Measurements from ENCODE around the gene LTBP1. TPM values are rescaled to one million over a fixed set of nuclear protein-coding genes. Genes with fewer than 3 reads are reported as not detected.

The LTBP1 gene
- total RNA-seq, 1 experiment from 2014 or later, result 28.5 TPM

DNA sequence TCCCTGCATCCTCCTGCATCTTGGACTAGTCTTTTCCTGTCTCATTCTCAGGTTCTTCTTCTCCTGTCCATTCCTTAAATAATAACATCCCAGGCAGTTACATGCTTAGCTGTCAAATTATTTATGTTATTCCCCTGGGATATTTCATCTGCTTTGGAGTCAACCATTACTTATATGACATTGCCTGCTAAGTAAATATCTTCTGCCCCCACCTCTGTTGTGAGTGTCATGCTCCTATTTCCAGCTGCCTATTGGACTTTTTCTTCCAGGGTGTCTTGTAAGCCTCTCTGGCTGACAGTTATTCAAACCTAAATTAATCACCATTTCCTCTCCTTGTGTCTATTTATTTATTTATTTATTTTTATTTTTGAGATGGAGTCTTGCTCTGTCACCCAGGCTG lies 405.0 kb downstream of the LTBP1 start:
- H3T11ph ChIP-seq (ENCODE audit: low read length), result no peak overlapping the region
- no peak overlapping the region for H2AFZ ChIP-seq (ENCODE audit: low read length)
- no peaks in the 10 kb centered on the region for H3K23me2 ChIP-seq (ENCODE audit: insufficient read length, low read depth, low read length, poor library complexity, severe bottlenecking)
- H3K4me2 ChIP-seq (ENCODE audit: insufficient read depth, insufficient read length, low read length), result no peak overlapping the region
- H3K27ac ChIP-seq (ENCODE audit: insufficient read length, low read depth, low read length), result no peak overlapping the region
- TF ChIP-seq, protein P1, sequence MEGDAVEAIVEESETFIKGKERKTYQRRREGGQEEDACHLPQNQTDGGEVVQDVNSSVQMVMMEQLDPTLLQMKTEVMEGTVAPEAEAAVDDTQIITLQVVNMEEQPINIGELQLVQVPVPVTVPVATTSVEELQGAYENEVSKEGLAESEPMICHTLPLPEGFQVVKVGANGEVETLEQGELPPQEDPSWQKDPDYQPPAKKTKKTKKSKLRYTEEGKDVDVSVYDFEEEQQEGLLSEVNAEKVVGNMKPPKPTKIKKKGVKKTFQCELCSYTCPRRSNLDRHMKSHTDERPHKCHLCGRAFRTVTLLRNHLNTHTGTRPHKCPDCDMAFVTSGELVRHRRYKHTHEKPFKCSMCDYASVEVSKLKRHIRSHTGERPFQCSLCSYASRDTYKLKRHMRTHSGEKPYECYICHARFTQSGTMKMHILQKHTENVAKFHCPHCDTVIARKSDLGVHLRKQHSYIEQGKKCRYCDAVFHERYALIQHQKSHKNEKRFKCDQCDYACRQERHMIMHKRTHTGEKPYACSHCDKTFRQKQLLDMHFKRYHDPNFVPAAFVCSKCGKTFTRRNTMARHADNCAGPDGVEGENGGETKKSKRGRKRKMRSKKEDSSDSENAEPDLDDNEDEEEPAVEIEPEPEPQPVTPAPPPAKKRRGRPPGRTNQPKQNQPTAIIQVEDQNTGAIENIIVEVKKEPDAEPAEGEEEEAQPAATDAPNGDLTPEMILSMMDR (conservative IDR thresholded peaks at IDR 0.05), result no peak
- H2BK20ac ChIP-seq (ENCODE audit: low read depth, low read length, poor library complexity, severe bottlenecking), result no peak overlapping the region
- no peak overlapping the region for H3K4me3 Mint-ChIP-seq
- no peaks in the 10 kb centered on the region for H3K4me1 Mint-ChIP-seq
- no peak overlapping the region for H4K5ac ChIP-seq (ENCODE audit: insufficient read length, low read depth, low read length)
- H4K91ac ChIP-seq (ENCODE audit: insufficient read length, low read depth, low read length), result no peak overlapping the region
- no peak overlapping the region for H2BK120ac ChIP-seq (ENCODE audit: low read depth, low read length, poor library complexity, severe bottlenecking)
- no peak overlapping the region for H2BK5ac ChIP-seq (ENCODE audit: insufficient read length, low read length)
- H3K27me3 ChIP-seq (ENCODE audit: insufficient read depth, low read length), result no peaks in the 10 kb centered on the region
- no peak overlapping the region for H2BK15ac ChIP-seq (ENCODE audit: low read depth, low read length)
- no peaks in the 10 kb centered on the region for H3K79me1 ChIP-seq (ENCODE audit: insufficient read depth, low read depth, low read length, poor library complexity, severe bottlenecking)
- H3K56ac ChIP-seq (ENCODE audit: insufficient read length, low read depth, low read length), result no peak overlapping the region
- H4K8ac ChIP-seq (replicated peaks; ENCODE audit: insufficient read length, low read depth, low read length), result no peak overlapping the region
- H3K4me1 ChIP-seq (ENCODE audit: insufficient read depth, low read length), result no peaks in the 10 kb centered on the region
- H2AK5ac ChIP-seq (ENCODE audit: insufficient read length, low read length), result no peak overlapping the region
- H3K27me3 Mint-ChIP-seq (ENCODE audit: low read depth), result no peaks in the 10 kb centered on the region
- no peak overlapping the region for H3K23ac ChIP-seq (ENCODE audit: insufficient read length, low read depth, low read length)
- H3K18ac ChIP-seq (ENCODE audit: insufficient read length, low read depth, low read length), result no peak overlapping the region
- no peak overlapping the region for H3K4ac ChIP-seq (ENCODE audit: low read depth, low read length)
- no peaks in the 10 kb centered on the region for H3K79me2 ChIP-seq (ENCODE audit: insufficient read depth, low read length)
- DNase-seq, result no peak
- H3K36me3 Mint-ChIP-seq (ENCODE audit: insufficient read depth in 1 of 3, low read depth in 3 of 3), result peaks cover 13 to 17% (median 16%) of the 10 kb centered on the region in 3 experiments
- no peak overlapping the region for H3K27ac Mint-ChIP-seq
- no peak overlapping the region for H2BK12ac ChIP-seq (ENCODE audit: insufficient read length, low read depth, low read length)
- peaks cover 10% of the 10 kb centered on the region for H3K9me3 ChIP-seq (ENCODE audit: control insufficient read depth, low read depth, low read length)
- peaks cover 10% of the 10 kb centered on the region in 2 experiments for H3K9me3 Mint-ChIP-seq
- H3K9ac ChIP-seq (ENCODE audit: extremely low read depth, insufficient read length, low read length), result no peak overlapping the region
- no peak overlapping the region for H3K14ac ChIP-seq (ENCODE audit: insufficient read depth, low read length)
- H4K20me1 ChIP-seq (ENCODE audit: control insufficient read depth, insufficient read depth, insufficient read length), result no peaks in the 10 kb centered on the region
